ENCODE data around the gene MET. TPM values are rescaled to one million over a fixed set of nuclear protein-coding genes. Genes with fewer than 3 reads are reported as not detected.

Gene MET
- total RNA-seq: 33.5 and 64.6 TPM in 2 replicates

DNA sequence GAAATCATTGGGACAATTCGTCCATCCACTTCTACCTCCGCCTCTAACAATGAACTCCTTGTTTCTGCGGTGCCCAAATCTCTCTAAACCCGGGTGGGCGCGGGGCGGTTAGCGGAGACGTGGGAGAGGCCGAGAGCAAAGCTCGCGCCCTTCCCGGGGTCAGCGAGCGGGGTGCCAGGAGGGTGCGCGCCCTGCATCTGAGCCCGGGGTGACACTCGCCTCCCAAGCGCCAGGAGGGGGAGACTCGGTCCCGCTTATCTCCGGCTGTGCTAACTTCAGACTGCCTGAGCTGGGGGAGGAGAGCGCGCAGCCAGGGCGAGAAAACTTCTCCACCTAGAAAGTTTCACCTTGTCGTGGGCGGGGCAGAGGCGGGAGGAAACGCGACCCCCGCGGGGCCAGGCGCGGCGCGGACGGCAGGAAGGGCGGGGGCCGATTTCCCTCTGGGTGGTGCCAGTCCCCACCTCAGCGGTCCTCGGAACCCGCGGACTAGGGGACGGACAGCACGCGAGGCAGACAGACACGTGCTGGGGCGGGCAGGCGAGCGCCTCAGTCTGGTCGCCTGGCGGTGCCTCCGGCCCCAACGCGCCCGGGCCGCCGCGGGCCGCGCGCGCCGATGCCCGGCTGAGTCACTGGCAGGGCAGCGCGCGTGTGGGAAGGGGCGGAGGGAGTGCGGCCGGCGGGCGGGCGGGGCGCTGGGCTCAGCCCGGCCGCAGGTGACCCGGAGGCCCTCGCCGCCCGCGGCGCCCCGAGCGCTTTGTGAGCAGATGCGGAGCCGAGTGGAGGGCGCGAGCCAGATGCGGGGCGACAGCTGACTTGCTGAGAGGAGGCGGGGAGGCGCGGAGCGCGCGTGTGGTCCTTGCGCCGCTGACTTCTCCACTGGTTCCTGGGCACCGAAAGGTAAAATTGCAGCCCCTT is at the start of gene MET:
Gene MET, plus strand, starts transcription at position 516 of the 915 bp plus-strand sequence. CDS start 26,889 bp downstream, outside the sequence.

Other genes with a start within 250 kb of the MET start
- 262 and 400 TPM in 2 replicates for gene CAV2, start 172.5 kb upstream of the MET start, total RNA-seq
- 2,402 and 5,692 TPM in 2 replicates for gene CAV1, start 147.2 kb upstream of the MET start, total RNA-seq
- gene CAPZA2, start 190.4 kb downstream of the MET start, total RNA-seq: 187 and 292 TPM in 2 replicates